HG03175 (cell line): ENCODE data around the gene CBX4.

ENCODE experiments used
- ATAC-seq: cut with Tn5 transposase; IDR thresholded peaks from one replicate; pipeline ENCODE4 v1.9.1; 2021; ENCODE audit warnings: mild to moderate bottlenecking, moderate library complexity; ENCODE audit not compliant: unreplicated experiment

Gene CBX4

GRCh38 chr17:79839356-79840268, at the start of gene CBX4:
Gene CBX4, minus strand, starts transcription at chr17:79839440. Its CDS starts 189 bp downstream, at chr17:79839251.
- ATAC-seq: peak; percentile 68

GRCh38 chr17:79888009-79888540, 48.8 kb upstream of the CBX4 start:
- ATAC-seq: no peak

- ATAC-seq: no peak
These were observed 48.3 kb upstream of the CBX4 start for GRCh38 chr17:79887451-79887991.

GRCh38 chr17:79883202-79883601, 44.0 kb upstream of the CBX4 start:
- no peak for ATAC-seq

GRCh38 chr17:79878329-79878947, 39.2 kb upstream of the CBX4 start:
- no peak for ATAC-seq

- ATAC-seq: no peak
These were observed 37.8 kb upstream of the CBX4 start for GRCh38 chr17:79877041-79877440.

GRCh38 chr17:79875511-79875910, 36.3 kb upstream of the CBX4 start:
- ATAC-seq: no peak

GRCh38 chr17:79874329-79874981, 35.2 kb upstream of the CBX4 start:
- ATAC-seq: no peak

GRCh38 chr17:79873583-79873982, 34.3 kb upstream of the CBX4 start:
- no peak for ATAC-seq

GRCh38 chr17:79872762-79873161, 33.5 kb upstream of the CBX4 start:
- no peak for ATAC-seq

- no peak for ATAC-seq
These were observed 31.9 kb upstream of the CBX4 start for GRCh38 chr17:79871131-79871530.

GRCh38 chr17:79870540-79870939, 31.3 kb upstream of the CBX4 start:
- no peak for ATAC-seq

- no peak for ATAC-seq
These were observed 27.7 kb upstream of the CBX4 start for GRCh38 chr17:79866791-79867518.

GRCh38 chr17:79865351-79866210, 26.3 kb upstream of the CBX4 start:
- no peak for ATAC-seq

- no peak for ATAC-seq
These were observed 25.5 kb upstream of the CBX4 start for GRCh38 chr17:79864617-79865250.

GRCh38 chr17:79864147-79864546, 24.9 kb upstream of the CBX4 start:
- no peak for ATAC-seq

GRCh38 chr17:79862771-79863440, 23.7 kb upstream of the CBX4 start:
- no peak for ATAC-seq

GRCh38 chr17:79862238-79862637, 23.0 kb upstream of the CBX4 start:
- no peak for ATAC-seq
